Endothelial cell of umbilical vein (primary cell): ENCODE measurements around the gene CTAG1A. TPM values are rescaled to one million over a fixed set of nuclear protein-coding genes. Genes with fewer than 3 reads are reported as not detected.

Experiments
- BruUV-seq: library from RNA; stranded (reverse); fragments of 400-500 nt; replicated peaks from 2 replicates; lab custom pipeline; 2021; lab: Mats Ljungman, UMichigan
- CTCF ChIA-PET: fragments of 300-600, 350-600 bp; sonication (Branson Sonifier 250); formaldehyde crosslinking; loops from one replicate; lab custom pipeline; 2021; ENCODE audit warnings: antibody characterized with exemption, inconsistent platforms; lab: Charles Lee
- POLR2A ChIA-PET: fragments of 300-600, 350-600 bp; sonication (Branson Sonifier 250); formaldehyde crosslinking; loops from one replicate; lab custom pipeline; 2021; ENCODE audit warnings: antibody characterized with exemption, inconsistent platforms; lab: Charles Lee
- DNase-seq: peaks from one replicate; pipeline ENCODE4 v3.0.0-alpha.2; 2011; ENCODE audit warnings: low read depth, low spot score
- FAIRE-seq: peaks from 2 replicates; lab custom pipeline; 2011; peaks lifted over from hg19 to GRCh38; lab: Jason Lieb, UNC
- H2AFZ ChIP-seq: 2 replicates; pipeline ENCODE4 v1.6.0; 2012; ENCODE audit warnings: low read depth, low read length, control low read depth, inconsistent platforms
- H3K27ac ChIP-seq: 2 replicates; pipeline ENCODE4 v1.5.1; 2011; ENCODE audit warnings: low read depth, mild to moderate bottlenecking, control low read depth, low read length, moderate library complexity; ENCODE audit not compliant: insufficient read depth
- H3K27me3 ChIP-seq, 2 experiments: 2 replicates each; pipeline versions ENCODE4 v1.6.0 to v1.6.1; 2011; ENCODE audit warnings: low read length in 2 of 2, mixed read lengths in 1 of 2; ENCODE audit not compliant: control insufficient read depth in 2 of 2, insufficient read depth in 2 of 2
- H3K36me3 ChIP-seq, 2 experiments: 2 replicates in 1 of 2; 3 replicates in 1 of 2; pipeline ENCODE4 v1.5.1; 2011; ENCODE audit warnings: low read length in 2 of 2, mild to moderate bottlenecking in 1 of 2, moderate library complexity in 1 of 2; ENCODE audit not compliant: control insufficient read depth in 2 of 2, insufficient read depth in 2 of 2; ENCODE audit errors: extremely low read depth in 1 of 2
- H3K4me1 ChIP-seq: 3 replicates; pipeline ENCODE4 v1.5.1; 2011; ENCODE audit warnings: mild to moderate bottlenecking, low read length; ENCODE audit not compliant: control insufficient read depth, insufficient read depth; ENCODE audit errors: extremely low read depth
- H3K4me2 ChIP-seq: 2 replicates; pipeline ENCODE4 v1.6.1; 2011; ENCODE audit warnings: low read length, control low read depth, mixed read lengths; ENCODE audit not compliant: insufficient read depth
- H3K4me3 ChIP-seq, 3 experiments: fragments of 200-600 bp in 1 of 3; sonication (generic), shearing (Covaris generic) in 1 of 3; replicated peaks in 1 of 3; 2 replicates each; pipeline ENCODE4 v1.5.1; 2011 to 2016; ENCODE audit warnings: control low read depth in 3 of 3, low read length in 3 of 3, mild to moderate bottlenecking in 2 of 3, inconsistent platforms in 1 of 3, low read depth in 1 of 3, moderate library complexity in 1 of 3; ENCODE audit not compliant: insufficient read depth in 1 of 3
- H3K79me2 ChIP-seq: 2 replicates; pipeline ENCODE4 v1.6.0; 2012; ENCODE audit warnings: low read length, inconsistent platforms; ENCODE audit not compliant: control insufficient read depth, insufficient read depth
- H3K9ac ChIP-seq: replicated peaks from 2 replicates; pipeline ENCODE3; 2011; ENCODE audit warnings: low read length, control low read depth; ENCODE audit not compliant: insufficient read depth; ENCODE audit errors: extremely low read depth
- H3K9me1 ChIP-seq: replicated peaks from 3 replicates; pipeline ENCODE4 v1.6.0; 2011; ENCODE audit warnings: mild to moderate bottlenecking, low read length; ENCODE audit not compliant: control insufficient read depth, insufficient read depth; ENCODE audit errors: extremely low read depth
- H3K9me3 ChIP-seq: replicated peaks from 2 replicates; pipeline ENCODE4 v1.5.1; 2012; ENCODE audit warnings: low read length, inconsistent platforms; ENCODE audit not compliant: control insufficient read depth, insufficient read depth
- H4K20me1 ChIP-seq: replicated peaks from 2 replicates; pipeline ENCODE3; 2011; ENCODE audit warnings: mild to moderate bottlenecking, low read length; ENCODE audit not compliant: control insufficient read depth, insufficient read depth; ENCODE audit errors: extremely low read depth
- CTCF ChIP-seq, 2 donors: IDR thresholded peaks; 1 replicate in 1 of 2; 2 replicates in 1 of 2; pipeline ENCODE4 v1.5.1; 2011; ENCODE audit warnings: low read length in 2 of 2, mild to moderate bottlenecking in 2 of 2, moderate library complexity in 2 of 2, control low read depth in 1 of 2, inconsistent platforms in 1 of 2, low read depth in 1 of 2; ENCODE audit not compliant: insufficient read depth in 1 of 2; ENCODE audit errors: extremely low read depth in 1 of 2
- EZH2 ChIP-seq: IDR thresholded peaks from 2 replicates; pipeline ENCODE4 v1.6.1; 2012; ENCODE audit warnings: borderline replicate concordance, low read depth, mild to moderate bottlenecking, moderate library complexity, low read length, inconsistent platforms; ENCODE audit not compliant: severe bottlenecking
- FOS ChIP-seq: IDR thresholded peaks from 2 replicates; pipeline ENCODE4 v1.6.1; 2011; ENCODE audit warnings: mild to moderate bottlenecking, low read length, moderate library complexity, borderline replicate concordance; ENCODE audit not compliant: insufficient read depth
- GATA2 ChIP-seq: IDR thresholded peaks from 2 replicates; pipeline ENCODE4 v1.7.0; 2011; ENCODE audit warnings: low read depth, mild to moderate bottlenecking, moderate library complexity, mixed read lengths, low read length; ENCODE audit not compliant: insufficient read length, insufficient read depth
- JUN ChIP-seq: IDR thresholded peaks from 2 replicates; pipeline ENCODE4 v1.6.1; 2011; ENCODE audit warnings: borderline replicate concordance, low read depth; ENCODE audit not compliant: insufficient read length, insufficient read depth
- MAX ChIP-seq: IDR thresholded peaks from 2 replicates; pipeline ENCODE4 v1.6.1; 2011; ENCODE audit not compliant: insufficient read depth, insufficient read length
- MYC ChIP-seq: IDR thresholded peaks from one replicate; pipeline ENCODE4 v1.6.1; 2011; ENCODE audit warnings: mild to moderate bottlenecking, low read depth, low read length
- POLR2A ChIP-seq: IDR thresholded peaks from 2 replicates; pipeline ENCODE4 v1.6.1; 2012; ENCODE audit warnings: low read depth, mild to moderate bottlenecking, control low read depth, low read length
- POLR2AphosphoS5 ChIP-seq: IDR thresholded peaks from 2 replicates; pipeline ENCODE4 v1.6.1; 2012; ENCODE audit warnings: low read depth, mild to moderate bottlenecking, control low read depth, low read length, moderate library complexity; ENCODE audit not compliant: insufficient read depth
- dilution Hi-C: fragments of 300-500 bp; cut with MboI; formaldehyde crosslinking; loops from one replicate; pipeline ENCODE4 v1.15.0; 2019; ENCODE audit warnings: low sequenced_read_pairs; ENCODE audit not compliant: extremely low pct_ligation_motif_present
- intact Hi-C: fragments of 100-400 bp; cut with micrococcal nuclease; formaldehyde crosslinking; loops from one replicate; pipeline ENCODE4 v1.10.0; 2022
- polyA plus RNA-seq, 4 experiments: library from polyadenylated mRNA; depleted of rRNA in 3 of 4; stranded (reverse) in 3 of 4; unstranded in 1 of 4; fragments of >200 nt; gene quantifications; 2 replicates each; pipeline versions ENCODE4 v1.2.1 to v1.2.3, GENCODE V29; 2011 to 2012; ENCODE audit warnings: missing spikeins in 1 of 4
- total RNA-seq: library from RNA; stranded (reverse); gene quantifications from 2 replicates; pipeline ENCODE4 v1.2.3, GENCODE V29; 2021

The CTAG1A gene
- total and polyA plus RNA-seq, 2 donors (not counting 3 experiments of a cell fraction or from before 2014, with no cell fraction given) = not detected

GRCh38 chrX:154598656-154599055, 13.7 kb downstream of the CTAG1A start:
- H3K9me1 ChIP-seq = no peaks in the 10 kb centered on the region
- intact Hi-C loops = no loop called here
- H4K20me1 ChIP-seq = no peaks in the 10 kb centered on the region
- no peaks in the 10 kb centered on the region for H3K36me3 ChIP-seq
- H2AFZ ChIP-seq = no peak overlapping the region
- H3K27ac ChIP-seq = no peak overlapping the region
- no peak overlapping the region for H3K4me2 ChIP-seq
- no peak overlapping the region for H3K4me3 ChIP-seq
- ChIA-PET POLR2A (no interaction called here), CTCF (no interaction called here)
- peaks cover under 1% of the 10 kb centered on the region for H3K4me1 ChIP-seq
- no TSS peak for BruUV-seq
- H3K79me2 ChIP-seq = no peaks in the 10 kb centered on the region
- H3K9me3 ChIP-seq = no peaks in the 10 kb centered on the region
- FAIRE-seq (no peak), DNase-seq (no peak)
- peaks cover 5 to 13% of the 10 kb centered on the region in 2 experiments for H3K27me3 ChIP-seq
- dilution Hi-C loops = no loop called here
- no peak overlapping the region for H3K9ac ChIP-seq
- TF ChIP-seq MYC (no peak), GATA2 (no peak), POLR2AphosphoS5 (no peak), EZH2 (no peak), JUN (no peak), CTCF (IDR thresholded peaks at IDR 0.05; ENCODE audit: extremely low read depth in 1 of 2, insufficient read depth in 1 of 2, low read depth in 1 of 2, low read length in 2 of 2) (no peak), FOS (no peak), MAX (no peak), POLR2A (no peak)
